Neuronal stem cell (in vitro differentiated cells): Measurements from ENCODE around the gene ITGA11.

Experiments used
- DNase-seq: peaks from one replicate; pipeline ENCODE4 v3.0.0-alpha.2; 2013; ENCODE audit warnings: low spot score
- H2AFZ ChIP-seq: one replicate; pipeline ENCODE4 v1.6.1; 2013; ENCODE audit warnings: mild to moderate bottlenecking, low read length, inconsistent platforms
- H2AK5ac ChIP-seq: 2 replicates; pipeline ENCODE4 v1.6.1; 2013; ENCODE audit warnings: low read depth, mild to moderate bottlenecking, inconsistent platforms, low read length, moderate library complexity, mixed read lengths
- H2BK120ac ChIP-seq: 2 replicates; pipeline ENCODE4 v1.6.1; 2013; ENCODE audit warnings: low read depth, mild to moderate bottlenecking, inconsistent platforms, low read length, moderate library complexity, mixed read lengths
- H2BK12ac ChIP-seq: one replicate; pipeline ENCODE4 v1.6.1; 2013; ENCODE audit warnings: low read length, inconsistent platforms
- H2BK15ac ChIP-seq: 2 replicates; pipeline ENCODE4 v1.6.1; 2013; ENCODE audit warnings: mild to moderate bottlenecking, low read length, inconsistent platforms, mixed read lengths
- H2BK5ac ChIP-seq: one replicate; pipeline ENCODE4 v1.6.1; 2013; ENCODE audit warnings: inconsistent platforms, mild to moderate bottlenecking, low read length, moderate library complexity
- H3K14ac ChIP-seq: one replicate; pipeline ENCODE4 v1.6.1; 2013; ENCODE audit warnings: low read length, inconsistent platforms
- H3K18ac ChIP-seq: 2 replicates; pipeline ENCODE4 v1.6.1; 2013; ENCODE audit warnings: low read length, inconsistent platforms
- H3K23ac ChIP-seq: 2 replicates; pipeline ENCODE4 v1.6.1; 2013; ENCODE audit warnings: low read depth, mild to moderate bottlenecking, mixed read lengths, low read length, inconsistent platforms; ENCODE audit not compliant: poor library complexity
- H3K27ac ChIP-seq: replicated peaks from 3 replicates; pipeline ENCODE4 v1.5.1; 2013; ENCODE audit warnings: low read length, inconsistent platforms
- H3K27me3 ChIP-seq, 3 experiments: 2 replicates each; pipeline ENCODE4 v1.6.1; 2013; ENCODE audit warnings: low read length in 3 of 3, mild to moderate bottlenecking in 2 of 3, inconsistent platforms in 1 of 3, low read depth in 1 of 3, mixed read lengths in 1 of 3, moderate library complexity in 1 of 3; ENCODE audit not compliant: control insufficient read depth in 3 of 3, insufficient read depth in 3 of 3
- H3K36me3 ChIP-seq, 2 donors: replicated peaks in 1 of 2; 2 replicates each; pipeline ENCODE4 v1.6.1; 2013; ENCODE audit warnings: low read length in 2 of 2; ENCODE audit not compliant: control insufficient read depth in 2 of 2, insufficient read depth in 2 of 2
- H3K4ac ChIP-seq: 2 replicates; pipeline ENCODE4 v1.6.1; 2013; ENCODE audit warnings: inconsistent platforms, mild to moderate bottlenecking, low read length, moderate library complexity
- H3K4me1 ChIP-seq, 2 donors: 1 replicate in 1 of 2; 2 replicates in 1 of 2; pipeline ENCODE4 v1.6.1; 2013; ENCODE audit warnings: low read length in 2 of 2, low read depth in 1 of 2; ENCODE audit not compliant: control insufficient read depth in 2 of 2, insufficient read depth in 1 of 2
- H3K4me2 ChIP-seq: one replicate; pipeline ENCODE4 v1.6.1; 2013; ENCODE audit warnings: mild to moderate bottlenecking, low read length, inconsistent platforms; ENCODE audit not compliant: insufficient read depth, poor library complexity, severe bottlenecking
- H3K4me3 ChIP-seq, 2 donors: 2 replicates each; pipeline ENCODE4 v1.5.1; 2013; ENCODE audit warnings: low read length in 2 of 2, mild to moderate bottlenecking in 2 of 2, inconsistent platforms in 1 of 2, moderate library complexity in 1 of 2
- H3K79me1 ChIP-seq: one replicate; pipeline ENCODE4 v1.6.1; 2013; ENCODE audit warnings: low read depth, mild to moderate bottlenecking, inconsistent platforms, low read length, moderate library complexity
- H3K9ac ChIP-seq: one replicate; pipeline ENCODE4 v1.6.1; 2013; ENCODE audit warnings: mild to moderate bottlenecking, low read depth, low read length, inconsistent platforms; ENCODE audit not compliant: poor library complexity
- H3K9me3 ChIP-seq, 2 donors: replicated peaks in 1 of 2; 2 replicates each; pipeline versions ENCODE3 to v1.6.1; 2013; ENCODE audit warnings: low read length in 2 of 2, mild to moderate bottlenecking in 2 of 2, inconsistent platforms in 1 of 2, low read depth in 1 of 2, mixed read lengths in 1 of 2, moderate library complexity in 1 of 2; ENCODE audit not compliant: control insufficient read depth in 2 of 2, insufficient read depth in 1 of 2
- H4K8ac ChIP-seq: one replicate; pipeline ENCODE4 v1.6.1; 2013; ENCODE audit warnings: low read depth, mild to moderate bottlenecking, inconsistent platforms, low read length, moderate library complexity
- H4K91ac ChIP-seq: one replicate; pipeline ENCODE4 v1.6.1; 2013; ENCODE audit warnings: low read length, low read depth, mild to moderate bottlenecking, inconsistent platforms; ENCODE audit not compliant: poor library complexity
- WGBS, 2 donors: extraction: QIAGEN DNeasy Blood & Tissue Kit; methylation state at CpG; one replicate each; pipeline ENCODE4 v1.1.7; 2013; ENCODE audit warnings: missing lambda C conversion rate in 2 of 2, mixed read lengths in 1 of 2; ENCODE audit not compliant: insufficient read length in 2 of 2, insufficient replicate concordance in 1 of 2; ENCODE audit errors: extremely low coverage in 2 of 2; 5-methylcytosine and 5-hydroxymethylcytosine counted together

Gene ITGA11

DNA sequence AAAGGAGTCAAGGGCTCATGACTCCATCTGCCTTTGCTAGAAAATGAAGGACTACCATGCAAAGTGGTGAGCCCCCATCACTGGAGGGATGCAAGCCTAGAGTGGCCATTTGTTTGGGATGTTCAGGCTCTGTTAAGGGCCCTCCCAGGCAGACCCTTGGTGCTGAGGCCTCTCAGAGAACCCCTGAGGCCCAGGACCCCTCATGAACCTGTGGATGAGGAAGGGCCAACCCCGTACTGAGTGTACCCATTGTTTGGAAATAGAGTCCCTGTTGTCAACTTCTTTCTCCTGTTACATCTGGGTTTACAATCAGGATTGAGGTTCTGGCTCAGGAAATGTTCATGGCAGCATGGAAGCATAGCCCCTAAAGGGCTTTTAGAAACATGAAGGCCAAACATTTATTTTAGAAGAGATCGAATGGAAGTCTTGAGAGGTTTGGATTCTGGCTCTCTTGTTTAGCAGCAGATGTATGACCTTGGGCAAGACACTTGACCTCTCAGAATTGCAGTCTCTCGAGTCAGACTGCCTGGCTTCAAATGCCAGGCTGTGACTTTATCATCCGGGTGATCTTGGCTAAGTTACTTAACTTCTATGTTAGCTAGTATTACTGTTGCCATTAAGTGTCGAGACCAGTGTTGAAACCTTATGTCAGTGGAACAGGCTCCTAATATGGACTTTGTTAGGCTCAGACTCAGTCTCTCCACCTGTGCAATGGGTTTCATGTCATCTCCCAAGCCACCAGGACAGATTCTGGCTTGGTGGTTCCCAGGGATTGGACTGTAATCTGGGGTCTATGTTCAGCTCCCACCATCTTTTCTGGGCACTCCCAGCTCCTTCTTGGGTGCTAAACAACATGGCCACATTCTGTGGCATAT, 12.4 kb downstream of the ITGA11 start:
- no CpG with 5 or more reads among the region's 5 CpGs for WGBS, 2 donors
- no peak for DNase-seq
- no peak overlapping the region for H4K8ac ChIP-seq

DNA sequence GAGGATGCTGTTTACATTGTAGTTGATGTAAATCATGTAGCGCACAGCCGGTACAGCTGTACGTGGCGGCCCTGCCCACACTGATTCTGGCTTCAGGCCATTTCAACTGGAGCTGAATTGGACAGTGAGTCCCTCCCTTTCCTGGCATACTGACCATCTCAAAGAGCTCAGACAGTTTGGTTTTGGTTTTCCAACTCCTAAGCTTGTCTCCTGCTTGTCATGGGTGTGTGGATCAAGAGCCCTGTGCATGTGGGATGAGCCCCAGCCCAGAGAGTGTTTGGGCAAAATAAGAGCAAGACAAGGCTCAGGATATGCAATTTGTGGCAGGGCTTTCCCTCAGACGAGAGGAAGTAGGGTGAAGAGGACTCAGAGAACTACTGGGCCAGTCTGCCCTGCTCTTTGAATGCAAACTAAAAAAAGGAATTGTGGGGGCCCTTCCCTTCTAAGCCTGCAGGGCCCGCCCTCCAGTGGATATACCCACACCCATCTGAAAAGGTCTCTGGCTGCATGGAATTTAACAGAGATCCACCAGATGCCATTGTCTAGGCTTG, 13.3 kb downstream of the ITGA11 start:
- Histone ChIP-seq H3K27ac (no peak overlapping the region), H4K91ac (no peak overlapping the region), H2AFZ (no peak overlapping the region), H2BK120ac (no peak overlapping the region), H3K9ac (no peak overlapping the region), H3K14ac (no peak overlapping the region), H3K79me1 (no peaks in the 10 kb centered on the region), H3K36me3 (no peaks in the 10 kb centered on the region), H2BK15ac (no peak overlapping the region), H4K8ac (no peak overlapping the region), H2AK5ac (no peak overlapping the region), H3K23ac (no peak overlapping the region), H2BK12ac (no peak overlapping the region), H3K4me3 (no peak overlapping the region), H3K18ac (no peak overlapping the region), H3K4ac (no peak overlapping the region), H3K27me3 (peaks cover 0 to 28% (median 3%) of the 10 kb centered on the region in 3 experiments), H3K9me3 (no peaks in the 10 kb centered on the region), H3K4me2 (no peak overlapping the region), H2BK5ac (no peak overlapping the region), H3K4me1 (peaks cover 4 to 27% of the 10 kb centered on the region in 2 donors)
- WGBS, 2 donors, result no CpG with 5 or more reads among the region's 6 CpGs
- no peak for DNase-seq

More for the DNA sequence above, 12.4 kb downstream of the ITGA11 start:
- Histone ChIP-seq H3K9ac (no peak overlapping the region), H2AK5ac (no peak overlapping the region), H3K23ac (no peak overlapping the region), H2AFZ (no peak overlapping the region), H3K4ac (no peak overlapping the region), H2BK5ac (no peak overlapping the region), H3K79me1 (no peaks in the 10 kb centered on the region), H3K36me3 (no peaks in the 10 kb centered on the region), H3K14ac (no peak overlapping the region), H3K4me1 (peaks cover 4 to 27% of the 10 kb centered on the region in 2 donors), H3K27me3 (peaks cover 0 to 27% (median 0%) of the 10 kb centered on the region in 3 experiments), H3K4me2 (no peak overlapping the region), H3K4me3 (no peak overlapping the region), H3K18ac (no peak overlapping the region), H2BK120ac (no peak overlapping the region), H4K91ac (no peak overlapping the region), H2BK12ac (no peak overlapping the region), H3K27ac (peak overlapping the region; percentile 7), H2BK15ac (no peak overlapping the region), H3K9me3 (no peaks in the 10 kb centered on the region)

DNA sequence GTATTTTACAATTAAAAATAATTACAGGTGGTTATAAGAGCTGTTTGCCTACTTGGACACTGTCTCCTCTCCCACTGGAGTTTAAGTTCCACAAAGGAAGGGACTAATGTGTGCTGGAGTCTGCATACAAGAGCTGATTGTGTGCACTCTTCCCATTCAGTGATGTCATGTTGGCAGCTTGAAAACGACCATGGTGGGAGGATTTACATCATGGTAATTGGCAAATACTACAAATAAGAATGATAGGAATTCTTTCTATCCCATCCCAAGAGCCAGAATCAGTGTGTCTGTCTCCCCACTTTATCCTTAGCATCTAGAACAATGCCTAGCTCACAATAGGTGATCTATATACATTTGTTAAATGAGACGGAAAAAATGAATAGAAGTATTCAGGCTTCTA, 14.1 kb downstream of the ITGA11 start:
- H3K4ac ChIP-seq, result no peak overlapping the region
- H3K4me1 ChIP-seq, result peaks cover 4 to 27% of the 10 kb centered on the region in 2 donors
- H3K9me3 ChIP-seq, result no peaks in the 10 kb centered on the region
- no peak overlapping the region for H3K23ac ChIP-seq
- DNase-seq, result no peak
- H3K14ac ChIP-seq, result no peak overlapping the region
- no peak overlapping the region for H3K4me3 ChIP-seq
- H3K4me2 ChIP-seq, result no peak overlapping the region
- WGBS, 2 donors, result no CpG with 5 or more reads among the region's 2 CpGs
- no peak overlapping the region for H4K8ac ChIP-seq
- no peaks in the 10 kb centered on the region for H3K79me1 ChIP-seq
- H2BK12ac ChIP-seq, result no peak overlapping the region
- H2BK120ac ChIP-seq, result no peak overlapping the region
- peaks cover 0 to 25% (median 3%) of the 10 kb centered on the region in 3 experiments for H3K27me3 ChIP-seq
- H4K91ac ChIP-seq, result no peak overlapping the region
- no peak overlapping the region for H3K9ac ChIP-seq
- H3K18ac ChIP-seq, result no peak overlapping the region
- no peak overlapping the region for H3K27ac ChIP-seq
- no peak overlapping the region for H2AK5ac ChIP-seq
- H3K36me3 ChIP-seq, result no peaks in the 10 kb centered on the region
- no peak overlapping the region for H2BK15ac ChIP-seq
- no peak overlapping the region for H2BK5ac ChIP-seq
- H2AFZ ChIP-seq, result no peak overlapping the region

DNA sequence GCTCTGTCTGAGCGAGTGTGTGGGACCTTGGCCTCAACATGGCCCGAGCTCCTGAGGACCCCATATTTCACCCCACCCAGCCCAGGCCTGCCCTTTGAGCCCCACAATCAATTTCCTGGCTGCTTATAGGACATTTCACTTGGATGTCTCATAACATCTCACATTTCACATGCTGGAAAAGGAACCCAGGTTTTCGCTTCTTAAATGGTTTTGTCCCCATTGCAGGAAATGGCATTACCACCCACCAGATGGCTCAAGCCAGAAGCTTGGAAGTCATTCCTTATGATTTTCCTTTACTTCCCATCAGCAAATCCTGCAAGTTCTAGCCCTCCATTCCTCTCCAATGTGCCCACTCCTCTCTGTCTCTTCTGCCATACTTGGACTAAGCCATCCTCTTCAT, 14.9 kb downstream of the ITGA11 start:
- Histone ChIP-seq H3K23ac (no peak overlapping the region), H4K8ac (no peak overlapping the region), H3K9ac (no peak overlapping the region), H3K36me3 (no peaks in the 10 kb centered on the region), H2AFZ (no peak overlapping the region), H3K27ac (no peak overlapping the region), H4K91ac (no peak overlapping the region), H3K18ac (no peak overlapping the region), H3K14ac (no peak overlapping the region), H3K27me3 (peaks cover 0 to 23% (median 3%) of the 10 kb centered on the region in 3 experiments), H3K4me3 (no peak overlapping the region), H2BK12ac (no peak overlapping the region), H3K9me3 (no peaks in the 10 kb centered on the region), H3K4me1 (peaks cover 4 to 26% of the 10 kb centered on the region in 2 donors), H3K4me2 (no peak overlapping the region), H3K4ac (no peak overlapping the region), H2AK5ac (no peak overlapping the region), H3K79me1 (no peaks in the 10 kb centered on the region), H2BK5ac (no peak overlapping the region), H2BK15ac (no peak overlapping the region), H2BK120ac (no peak overlapping the region)
- no CpG with 5 or more reads among the region's 3 CpGs for WGBS, 2 donors
- no peak for DNase-seq
